HG02884 (cell line): Measurements from ENCODE around the gene PSMD14.
A peak's percentile ranks its signal among the peaks of the same experiment; 100 is the strongest.

ENCODE experiments used
- ATAC-seq: cut with Tn5 transposase; IDR thresholded peaks from one replicate; pipeline ENCODE4 v1.9.1; 2021; ENCODE audit warnings: mild to moderate bottlenecking, moderate library complexity; ENCODE audit not compliant: unreplicated experiment

Gene PSMD14

GRCh38 chr2:161381546-161381945, 73.3 kb downstream of the PSMD14 start:
- ATAC-seq: no peak

- no peak for ATAC-seq
Observed at GRCh38 chr2:161382747-161383146, 74.5 kb downstream of the PSMD14 start.

GRCh38 chr2:161384864-161385263, 76.6 kb downstream of the PSMD14 start:
- ATAC-seq: peak; percentile 63

- peak; percentile 47 for ATAC-seq
Observed at GRCh38 chr2:161386228-161386824, 78.1 kb downstream of the PSMD14 start.

GRCh38 chr2:161388146-161388779, 80.0 kb downstream of the PSMD14 start:
- peak; percentile 30 for ATAC-seq

GRCh38 chr2:161391737-161392506, 83.7 kb downstream of the PSMD14 start:
- no peak for ATAC-seq

- no peak for ATAC-seq
Observed at GRCh38 chr2:161400076-161400475, 91.9 kb downstream of the PSMD14 start.

GRCh38 chr2:161402297-161402696, 94.1 kb downstream of the PSMD14 start:
- no peak for ATAC-seq

- ATAC-seq: no peak
Observed at GRCh38 chr2:161406316-161406715, 98.1 kb downstream of the PSMD14 start.

- ATAC-seq: no peak
Observed at GRCh38 chr2:161407597-161407996, 99.4 kb downstream of the PSMD14 start.

- ATAC-seq: no peak
Observed at GRCh38 chr2:161409308-161409907, 101.2 kb downstream of the PSMD14 start.

GRCh38 chr2:161412346-161412745, 104.1 kb downstream of the PSMD14 start:
- no peak for ATAC-seq

- ATAC-seq: peak; percentile 32
Observed at GRCh38 chr2:161414042-161415033, 106.1 kb downstream of the PSMD14 start.

- peak; percentile 35 for ATAC-seq
Observed at GRCh38 chr2:161415034-161415986, 107.1 kb downstream of the PSMD14 start.

- no peak for ATAC-seq
Observed at GRCh38 chr2:161415987-161416707, 107.9 kb downstream of the PSMD14 start, which contains the start of gene TBR1. Gene TBR1, plus strand, starts transcription at chr2:161416297. Its CDS starts 114 bp downstream, at chr2:161416411.

- ATAC-seq: no peak
Observed at GRCh38 chr2:161416708-161417437, 108.6 kb downstream of the PSMD14 start.

GRCh38 chr2:161417438-161418274, 109.4 kb downstream of the PSMD14 start:
- no peak for ATAC-seq
